GM18858 (cell line): Measurements from ENCODE around the gene OR2T2.
"Not testable (repeated sequence)": the region's sequence is repeated elsewhere in the genome, so short reads cannot be mapped to it uniquely, and the experiment has no call there.

Experiments used
- ATAC-seq: cut with Tn5 transposase; IDR thresholded peaks from one replicate; pipeline ENCODE4 v1.9.1; 2021; ENCODE audit not compliant: unreplicated experiment

OR2T2 gene

DNA sequence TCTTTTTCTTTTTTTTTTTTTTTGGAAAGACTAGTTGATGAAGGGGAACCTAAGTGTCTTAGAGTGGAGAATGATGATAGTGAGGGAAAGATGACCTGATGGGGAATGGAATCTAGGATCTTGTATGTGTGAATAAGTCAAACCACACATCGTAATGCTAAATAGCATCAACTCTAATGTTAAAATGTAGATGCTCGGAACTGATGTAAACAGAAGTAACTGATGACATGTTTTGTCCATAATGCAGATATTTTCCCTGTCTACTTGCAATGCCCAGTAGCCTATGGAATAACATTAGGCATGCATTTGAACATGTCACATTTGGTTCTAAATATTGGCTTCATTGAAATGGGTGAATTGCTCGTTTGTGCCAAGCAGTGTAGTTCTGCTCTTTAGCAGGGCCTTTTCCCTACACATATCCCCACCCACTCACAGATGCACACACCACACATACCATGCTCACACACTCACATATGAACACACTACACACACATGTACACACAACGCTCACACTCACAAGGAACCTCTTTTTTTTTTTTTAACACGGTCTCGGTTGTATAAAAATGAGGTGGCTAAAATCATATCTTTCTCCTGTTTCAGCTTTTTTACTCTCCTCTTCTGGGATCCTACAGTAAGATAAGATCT, 4.5 kb downstream of the OR2T2 start:
- not testable (repeated sequence) for ATAC-seq

- ATAC-seq, result peak; percentile 56
These were observed 5.2 kb downstream of the OR2T2 start for GRCh38 chr1:248450466-248451145.

GRCh38 chr1:248453619-248454018, 8.2 kb downstream of the OR2T2 start:
- not testable (repeated sequence) for ATAC-seq

DNA sequence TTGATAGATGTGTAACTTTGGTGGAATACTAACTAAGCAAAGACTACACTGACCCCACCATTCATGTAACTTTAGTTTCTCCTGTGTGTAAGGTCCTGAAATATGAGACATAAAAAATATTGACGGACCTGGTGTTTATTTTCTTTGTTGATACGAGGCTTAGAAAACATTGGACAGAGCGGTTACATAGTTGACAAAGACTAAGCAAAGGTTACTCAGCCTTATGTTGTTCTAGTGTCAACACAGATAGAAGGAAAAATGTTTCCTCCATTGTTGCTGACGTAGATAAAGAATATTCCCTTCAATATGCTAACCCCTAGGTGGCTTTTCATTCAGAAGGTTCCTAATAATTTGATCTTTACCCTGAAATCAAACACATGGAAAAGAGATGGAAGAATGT, 9.6 kb downstream of the OR2T2 start:
- ATAC-seq, result not testable (repeated sequence)

- ATAC-seq, result not testable (repeated sequence)
These were observed 11.2 kb downstream of the OR2T2 start for GRCh38 chr1:248456635-248457034.

- ATAC-seq, result not testable (repeated sequence)
These were observed 13.7 kb downstream of the OR2T2 start for GRCh38 chr1:248459117-248459516.

GRCh38 chr1:248471154-248471553, 25.7 kb downstream of the OR2T2 start:
- ATAC-seq, result no peak

DNA sequence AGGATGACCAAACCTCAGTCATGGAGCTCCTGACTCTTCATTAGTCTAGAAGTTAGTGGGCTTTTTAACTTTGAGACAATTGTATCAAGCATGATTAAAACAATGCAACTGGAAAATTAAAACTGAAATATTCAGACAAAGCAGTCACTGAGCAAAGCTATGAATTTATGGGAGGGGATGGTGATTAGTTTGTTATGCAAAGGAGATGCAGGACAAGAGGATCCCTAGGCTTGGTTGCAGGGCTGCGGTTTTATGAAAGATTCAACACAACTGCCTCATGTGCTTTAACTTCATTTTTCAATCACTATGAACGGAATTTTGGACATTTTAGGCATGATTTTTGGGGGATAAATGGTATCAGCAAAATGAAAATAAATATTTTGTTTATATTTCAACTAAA, 26.7 kb downstream of the OR2T2 start:
- not testable (repeated sequence) for ATAC-seq

DNA sequence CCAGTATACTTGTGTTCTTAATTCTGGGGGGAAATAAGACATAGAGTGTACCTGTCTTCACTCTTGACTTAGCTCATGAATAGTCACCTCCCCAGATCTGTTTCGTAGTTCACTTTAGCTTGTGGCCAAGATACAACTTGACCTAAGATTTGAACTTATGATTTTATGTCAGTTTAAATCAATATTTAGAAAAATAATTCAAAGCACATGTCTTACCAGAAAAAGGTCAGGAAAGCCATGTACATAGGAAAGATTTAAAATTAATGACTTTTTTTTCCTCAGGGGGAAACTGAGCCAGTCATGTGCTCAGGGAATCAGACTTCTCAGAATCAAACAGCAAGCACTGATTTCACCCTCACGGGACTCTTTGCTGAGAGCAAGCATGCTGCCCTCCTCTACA, 27.6 kb downstream of the OR2T2 start, which contains the start of gene OR2T3:
TSS of gene OR2T3 (plus strand) at position 301 of the 400 bp plus-strand sequence. CDS start at position 301, 0 bp downstream.
- ATAC-seq, result not testable (repeated sequence)

GRCh38 chr1:248475660-248476059, 30.2 kb downstream of the OR2T2 start:
- peak; percentile 79 for ATAC-seq

DNA sequence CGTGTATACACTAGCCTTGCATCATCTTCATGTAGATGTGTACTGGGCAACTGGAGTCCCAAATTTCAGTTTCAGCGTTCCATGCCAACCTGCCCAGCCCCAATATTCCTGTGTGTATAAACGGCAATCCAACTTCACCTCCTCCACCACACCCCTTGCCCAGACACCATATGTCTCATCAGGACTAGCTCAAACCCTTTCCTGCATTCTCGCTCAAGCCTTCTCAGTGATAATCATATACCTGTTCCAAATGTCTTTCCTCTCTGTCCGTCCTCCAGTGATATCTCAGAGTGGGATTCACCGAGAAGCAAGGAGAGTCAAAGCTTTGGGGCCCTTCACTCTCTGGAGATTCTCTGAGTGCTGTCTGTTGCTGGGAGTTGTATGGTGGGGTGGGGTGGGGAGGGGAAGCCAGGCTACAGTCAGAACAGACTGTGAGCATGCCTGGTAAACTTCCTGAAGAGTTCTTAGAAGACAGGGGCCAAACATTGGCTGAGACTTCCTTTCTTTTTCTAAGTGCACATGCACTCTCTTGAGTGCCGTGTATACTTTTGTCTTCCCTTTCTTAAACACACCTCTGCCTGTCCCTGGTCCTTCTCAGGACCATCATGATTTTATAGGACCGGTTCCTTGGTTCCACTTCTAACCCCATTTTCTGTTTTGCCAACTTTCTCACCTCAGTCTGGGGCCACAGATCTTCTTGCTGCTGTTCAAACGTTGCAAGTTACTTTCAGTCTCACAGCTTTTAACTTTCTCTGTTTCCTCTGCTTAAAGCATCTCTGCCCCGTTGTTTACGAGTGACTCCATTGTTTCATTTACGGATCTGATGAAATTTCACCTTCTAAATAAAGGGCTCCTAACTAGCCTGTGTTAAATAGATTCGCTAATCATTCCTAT, 36.5 kb downstream of the OR2T2 start:
- peak; percentile 91 for ATAC-seq

DNA sequence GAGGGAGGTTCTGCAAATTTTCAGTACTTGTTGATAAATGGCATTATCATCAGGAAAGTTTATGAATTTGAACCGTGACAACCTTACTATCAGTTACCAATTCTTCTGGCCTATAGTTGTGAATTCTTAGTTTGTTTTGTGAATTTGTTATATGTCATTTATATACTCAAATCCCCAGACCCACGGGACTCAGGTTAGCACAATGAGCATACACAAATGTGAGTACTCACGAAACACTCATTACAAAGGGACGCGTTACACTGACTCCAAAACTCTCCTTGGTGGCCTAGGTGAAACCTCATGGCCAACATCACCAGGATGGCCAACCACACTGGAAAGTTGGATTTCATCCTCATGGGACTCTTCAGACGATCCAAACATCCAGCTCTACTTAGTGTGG, 42.9 kb downstream of the OR2T2 start, which contains the start of gene OR2T5:
TSS of gene OR2T5 (plus strand) at position 301 of the 400 bp plus-strand sequence. CDS start at position 301, 0 bp downstream.
- not testable (repeated sequence) for ATAC-seq

DNA sequence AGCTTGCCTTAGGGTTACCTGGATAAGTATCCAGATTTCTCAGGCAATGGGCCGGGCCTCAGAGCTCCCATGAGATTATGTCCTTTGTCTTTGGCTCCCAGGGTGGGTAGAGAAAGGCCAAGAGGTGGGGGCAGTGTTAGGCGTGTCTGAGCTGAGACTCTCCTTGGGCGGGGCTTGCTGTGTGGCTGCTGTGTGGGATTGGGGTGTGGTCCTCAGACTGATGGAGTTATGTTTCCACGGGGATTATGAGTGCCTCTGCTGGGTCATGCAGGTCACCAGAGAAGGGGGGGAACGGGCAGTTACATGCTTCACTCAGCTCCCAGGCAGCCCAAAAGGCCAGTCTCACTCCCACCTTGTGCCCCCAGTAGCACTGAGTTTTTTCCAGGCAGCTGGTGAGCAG, 51.2 kb downstream of the OR2T2 start:
- not testable (repeated sequence) for ATAC-seq

DNA sequence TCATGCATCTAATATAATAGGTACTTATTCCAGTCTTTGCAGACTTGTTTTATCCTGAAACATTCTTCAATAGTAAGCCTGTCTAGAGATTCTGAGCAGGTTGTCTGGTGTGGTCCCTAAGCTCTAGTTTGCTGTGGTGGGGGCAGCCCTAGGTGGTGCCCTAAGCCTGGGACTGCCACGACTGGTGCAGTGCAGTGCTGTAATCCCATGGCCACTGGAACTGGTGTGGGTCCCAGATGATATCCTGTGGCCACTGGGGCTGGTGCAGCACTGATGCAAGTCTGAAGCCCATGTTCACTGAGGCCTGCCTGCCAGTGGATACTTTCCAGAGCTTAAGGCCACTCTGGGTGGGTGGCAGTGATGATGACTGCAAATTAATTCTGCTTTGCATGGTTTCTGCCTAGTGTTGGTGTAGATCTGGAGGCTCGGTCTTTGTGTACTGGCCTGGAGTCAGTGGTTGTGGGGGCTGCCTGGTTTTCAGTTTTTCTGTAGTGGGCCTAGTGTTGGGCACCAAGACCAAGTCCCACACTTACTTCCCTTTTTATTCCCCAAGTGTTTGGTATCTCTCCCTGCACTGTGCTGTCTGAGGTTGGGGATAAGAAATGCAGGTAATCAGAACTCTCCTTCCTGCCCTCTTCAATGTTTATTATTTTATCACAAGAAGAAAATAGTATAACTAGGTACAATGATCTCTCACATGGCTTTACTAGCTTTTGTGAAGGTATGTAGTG, 55.0 kb downstream of the OR2T2 start:
- ATAC-seq, result not testable (repeated sequence)
